PFSK-1 (cell line): Measurements from ENCODE around the gene CLN6.

Experiments
- FOXP2 ChIP-seq: optimal IDR thresholded peaks from 2 replicates; pipeline ENCODE3; 2011; ENCODE audit warnings: borderline replicate concordance, control low read depth, inconsistent platforms; ENCODE audit not compliant: insufficient read depth; ENCODE audit errors: extremely low read length, extremely low read depth
- POLR2AphosphoS5 ChIP-seq: IDR thresholded peaks from 2 replicates; pipeline ENCODE4 v1.6.1; 2012; ENCODE audit warnings: low read depth, mild to moderate bottlenecking, control low read depth, low read length, moderate library complexity
- REST ChIP-seq, 2 experiments: IDR thresholded peaks; 2 replicates each; pipeline versions ENCODE4 v1.6.1 to v1.8.0; 2011 to 2012; ENCODE audit warnings: low read depth in 2 of 2, low read length in 2 of 2, control low read depth in 1 of 2, inconsistent platforms in 1 of 2, mild to moderate bottlenecking in 1 of 2, moderate library complexity in 1 of 2; ENCODE audit not compliant: insufficient read depth in 1 of 2
- SIN3A ChIP-seq: IDR thresholded peaks from 2 replicates; pipeline ENCODE4 v1.6.1; 2012; ENCODE audit warnings: mild to moderate bottlenecking, low read length, moderate library complexity, borderline replicate concordance; ENCODE audit not compliant: insufficient read depth
- TAF1 ChIP-seq: IDR thresholded peaks from 2 replicates; pipeline ENCODE4 v1.6.1; 2012; ENCODE audit warnings: low read length, control low read depth, borderline replicate concordance; ENCODE audit not compliant: insufficient read depth

The CLN6 gene

GRCh38 chr15:68272721-68273271 lies 43.3 kb upstream of the CLN6 start:
- TF ChIP-seq SIN3A (no peak), FOXP2 (no peak), TAF1 (no peak), POLR2AphosphoS5 (no peak), REST (IDR thresholded peaks at IDR 0.05; ENCODE audit: insufficient read depth in 1 of 2, low read depth in 2 of 2, low read length in 2 of 2) (no peak)

- no peak for TF ChIP-seq FOXP2
- TF ChIP-seq SIN3A: no peak
- TF ChIP-seq POLR2AphosphoS5: no peak
- no peak for TF ChIP-seq REST (IDR thresholded peaks at IDR 0.05; ENCODE audit: insufficient read depth in 1 of 2, low read depth in 2 of 2, low read length in 2 of 2)
- no peak for TF ChIP-seq TAF1
Observed at GRCh38 chr15:68271854-68272471, 42.4 kb upstream of the CLN6 start.

DNA sequence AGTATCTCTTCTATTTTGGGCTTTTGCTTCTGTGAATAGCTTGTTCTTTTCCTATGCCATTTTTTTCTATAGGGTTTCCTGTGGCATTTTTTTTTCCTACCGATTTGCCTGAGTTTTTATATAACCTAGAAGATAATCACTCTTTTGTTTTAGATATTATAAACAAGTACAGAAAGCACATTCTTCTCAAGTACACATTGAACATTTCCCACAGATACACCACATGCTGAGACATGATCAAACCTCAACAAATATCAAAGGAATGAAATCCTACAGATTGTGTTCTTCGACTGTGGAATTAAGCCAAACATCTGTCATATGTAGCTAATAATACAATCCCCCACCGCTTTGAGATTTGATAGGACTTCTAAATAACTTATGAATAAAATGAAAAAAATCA lies 38.9 kb upstream of the CLN6 start:
- TF ChIP-seq POLR2AphosphoS5 (no peak), FOXP2 (no peak), TAF1 (no peak)

DNA sequence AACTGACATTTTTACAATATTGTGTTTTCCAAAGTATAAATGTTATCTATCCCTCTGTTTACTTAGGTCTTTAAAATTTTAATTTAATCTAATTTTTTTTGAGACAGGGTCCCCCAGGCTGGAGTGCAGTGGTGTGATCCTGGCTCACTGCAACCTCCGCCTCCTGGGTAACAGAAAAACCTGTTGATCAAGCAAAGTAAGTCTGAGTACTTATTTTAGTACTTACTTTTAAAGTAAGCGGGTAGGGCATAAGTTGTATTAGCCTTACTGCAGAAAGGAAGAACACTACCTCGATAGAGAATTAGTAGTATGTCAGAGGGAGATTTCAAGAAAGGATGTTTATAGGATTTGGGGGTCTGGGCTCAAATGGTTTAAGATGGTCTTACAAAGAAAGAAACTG lies 36.1 kb upstream of the CLN6 start:
- no peak for TF ChIP-seq SIN3A
- no peak for TF ChIP-seq REST (IDR thresholded peaks at IDR 0.05; ENCODE audit: insufficient read depth in 1 of 2, low read depth in 2 of 2, low read length in 2 of 2)
- TF ChIP-seq FOXP2: no peak
- no peak for TF ChIP-seq POLR2AphosphoS5
- TF ChIP-seq TAF1: no peak

- TF ChIP-seq SIN3A (no peak), FOXP2 (no peak), REST (IDR thresholded peaks at IDR 0.05; ENCODE audit: insufficient read depth in 1 of 2, low read depth in 2 of 2, low read length in 2 of 2) (no peak), POLR2AphosphoS5 (no peak), TAF1 (no peak)
Observed at GRCh38 chr15:68265081-68265480, 35.6 kb upstream of the CLN6 start.
